G401 (cell line): ENCODE results near the gene IL19. TPM values are rescaled to one million over a fixed set of nuclear protein-coding genes. Genes with fewer than 3 reads are reported as not detected.

Source experiments
- DNase-seq: peaks from one replicate; pipeline ENCODE4 v3.0.0-alpha.2; 2015; ENCODE audit warnings: low spot score
- in situ Hi-C: cut with HindIII; loops from 2 replicates; pipeline ENCODE4 v1.10.0; 2016; ENCODE audit warnings: low sequenced_read_pairs, mixed read lengths
- total RNA-seq: library from RNA; depleted of rRNA; stranded (reverse); fragments of >200 nt; shearing (Covaris generic); gene quantifications from 2 replicates; pipeline ENCODE4 v1.2.3, GENCODE V29; 2014; rRNA removed

Gene IL19
- total RNA-seq, 1 experiment from 2014 or later: not detected

DNA sequence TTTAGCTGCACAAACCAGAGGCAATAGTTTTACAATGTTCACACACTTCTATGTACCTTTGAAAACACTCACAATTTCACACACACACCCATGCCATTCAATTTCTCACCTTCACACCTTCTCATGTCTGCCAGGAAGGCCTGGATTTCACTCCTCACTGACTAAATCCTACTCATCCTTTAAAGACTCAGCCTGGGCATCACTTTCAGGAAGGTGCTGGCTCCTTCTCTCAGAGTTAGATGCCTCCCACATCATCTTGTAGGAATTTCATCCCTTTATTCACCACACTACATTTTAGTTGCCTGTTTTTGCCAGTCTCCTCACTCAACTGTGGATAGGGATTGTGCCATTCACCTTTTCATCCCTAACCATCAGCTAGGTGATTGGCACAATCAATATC, 97.1 kb downstream of the IL19 start:
- in situ Hi-C loops: no loop called here
- DNase-seq: no peak

DNA sequence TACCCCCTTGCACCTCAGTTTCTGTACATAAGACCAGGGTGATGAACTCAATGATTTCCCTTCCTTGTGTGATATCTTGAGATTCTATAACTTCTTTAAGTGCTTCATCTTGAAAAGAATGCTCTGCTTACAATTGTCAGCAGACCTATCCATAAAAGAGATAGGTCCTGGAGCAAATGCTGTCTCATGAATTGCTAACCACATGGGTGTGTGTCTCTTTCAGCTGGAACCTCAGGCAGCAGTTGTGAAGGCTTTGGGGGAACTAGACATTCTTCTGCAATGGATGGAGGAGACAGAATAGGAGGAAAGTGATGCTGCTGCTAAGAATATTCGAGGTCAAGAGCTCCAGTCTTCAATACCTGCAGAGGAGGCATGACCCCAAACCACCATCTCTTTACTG, 97.7 kb downstream of the IL19 start:
- no peak for DNase-seq
- in situ Hi-C loops: no loop called here

DNA sequence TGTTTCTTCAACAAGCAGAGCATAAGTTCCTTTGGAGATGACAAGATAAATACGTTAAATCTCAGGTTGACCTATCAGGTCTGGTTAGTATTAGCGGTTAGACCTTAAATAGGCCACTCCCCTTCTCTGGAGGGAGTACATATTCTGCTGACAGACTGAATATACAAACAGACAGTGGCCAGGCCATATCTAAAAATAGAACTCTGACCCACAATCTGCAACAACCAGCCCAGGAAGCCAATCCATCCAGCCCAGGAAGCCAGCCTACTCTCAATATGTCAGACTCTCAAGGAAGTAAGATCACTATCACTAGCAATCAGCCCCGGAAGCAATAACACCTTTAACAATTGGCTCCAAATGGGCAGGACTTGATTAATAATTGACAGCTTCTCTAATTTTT, 101.6 kb downstream of the IL19 start:
- in situ Hi-C loops: no loop called here
- DNase-seq: no peak

DNA sequence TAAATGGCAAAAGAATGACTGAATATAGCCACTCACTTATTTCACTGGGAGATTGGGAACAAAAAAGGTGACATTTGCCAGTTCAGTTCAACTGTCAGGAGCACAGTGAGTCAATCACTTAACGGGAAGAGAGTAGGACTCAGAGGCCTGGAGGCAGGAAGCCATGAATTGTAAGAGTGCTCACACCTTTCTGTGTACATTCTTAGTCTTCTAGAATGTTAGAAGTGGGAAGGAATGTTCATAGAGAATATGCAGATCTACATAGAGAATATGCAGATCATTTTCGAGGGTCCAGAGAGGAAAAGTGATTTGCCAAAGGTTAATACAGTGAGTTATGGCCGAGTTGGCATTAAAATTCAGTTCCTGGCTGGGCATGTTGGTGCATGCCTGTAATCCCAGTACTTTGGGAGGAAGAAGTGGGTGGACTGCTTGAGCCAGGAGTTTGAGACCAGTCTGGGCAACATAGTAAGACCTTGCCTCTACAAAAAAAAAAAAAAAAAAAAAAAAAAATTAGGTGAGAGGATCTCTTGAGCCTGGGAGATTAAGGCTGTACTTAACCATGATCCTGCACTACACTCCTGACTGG, 103.1 kb downstream of the IL19 start:
- no peak for DNase-seq
- in situ Hi-C loops: no loop called here

DNA sequence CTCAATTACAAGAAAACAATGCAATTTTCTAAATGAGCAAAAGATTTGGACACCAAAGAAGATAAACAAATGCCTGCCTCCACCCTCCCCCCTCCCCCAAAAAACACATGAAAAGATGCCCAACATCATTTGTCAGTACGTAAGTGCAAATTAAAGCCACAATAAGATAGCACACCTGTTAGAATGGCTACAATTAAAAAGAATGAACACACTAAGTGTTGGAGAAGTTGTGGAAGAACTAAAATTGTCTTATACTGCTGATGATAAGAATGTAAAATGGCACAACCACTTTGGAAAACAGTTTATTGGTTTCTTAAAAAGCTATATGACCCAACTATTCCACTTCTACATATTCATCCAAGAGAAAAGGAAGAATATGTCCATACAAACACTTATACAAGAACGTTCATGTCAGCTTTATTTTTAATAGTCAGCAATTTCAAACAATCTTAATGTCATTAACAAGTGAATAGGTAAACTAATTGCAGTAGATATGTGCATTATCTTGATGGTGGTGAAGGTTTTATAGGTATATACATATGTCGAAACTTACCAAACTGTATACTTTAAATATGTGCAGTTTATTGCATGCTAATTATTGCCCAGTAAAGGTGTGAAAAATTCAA, 105.3 kb downstream of the IL19 start:
- DNase-seq: no peak
- in situ Hi-C loops: no loop called here

DNA sequence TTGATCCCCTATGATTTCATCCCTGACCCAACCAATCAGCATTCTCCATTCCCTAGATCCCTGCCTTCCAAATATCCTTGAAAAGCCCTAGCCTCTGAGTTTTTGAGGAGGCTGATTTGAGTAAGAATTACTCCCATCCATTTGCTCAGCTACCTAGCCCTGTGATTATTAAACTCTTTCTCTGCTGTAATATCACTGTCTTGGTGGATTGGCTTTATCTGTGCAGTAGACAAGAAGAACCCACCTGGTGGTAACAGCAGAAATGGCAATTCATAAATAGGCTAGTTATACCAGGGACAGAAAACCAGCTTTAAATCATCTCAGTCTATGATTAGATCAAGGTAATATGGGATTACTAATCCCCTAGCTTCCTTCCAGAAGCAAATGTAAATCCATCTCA, 107.9 kb downstream of the IL19 start:
- in situ Hi-C loops: no loop called here
- no peak for DNase-seq

DNA sequence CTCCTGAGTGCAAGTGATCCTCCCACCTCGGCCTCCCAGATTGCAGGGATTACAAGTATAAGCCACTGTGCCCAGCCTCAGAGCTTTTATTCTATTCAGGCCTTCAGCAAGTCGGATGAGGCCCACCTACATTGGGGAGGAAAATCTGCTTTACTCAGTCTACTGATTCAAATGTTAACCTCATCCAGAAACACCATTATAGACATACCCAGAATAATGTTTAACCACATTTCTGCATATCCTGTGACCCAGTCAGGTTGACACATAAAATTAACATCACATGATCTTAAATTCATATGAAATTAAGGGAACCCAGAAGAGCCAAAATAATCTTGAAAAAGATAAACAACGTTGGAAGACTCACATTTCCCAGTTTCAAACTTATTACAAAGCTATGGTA, 109.7 kb downstream of the IL19 start:
- no peak for DNase-seq
- in situ Hi-C loops: no loop called here

DNA sequence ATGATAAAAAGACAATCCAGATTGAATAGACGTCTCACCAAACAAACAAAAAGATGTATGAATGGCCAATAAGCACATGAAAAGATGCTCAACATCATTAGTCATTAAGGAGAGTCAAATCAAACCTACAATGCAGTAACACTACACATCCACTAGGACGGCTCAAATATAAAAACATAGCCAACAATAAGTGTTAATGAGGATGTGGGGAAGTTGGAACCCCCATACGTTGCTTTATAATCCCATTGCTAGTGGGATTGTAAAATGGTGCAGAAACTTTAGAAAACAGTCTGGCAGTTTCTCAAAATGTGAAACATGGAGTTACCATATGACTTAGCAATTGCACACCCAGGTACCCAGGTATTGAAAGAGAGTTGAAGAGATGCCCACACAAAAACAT, 112.0 kb downstream of the IL19 start:
- in situ Hi-C loops: no loop called here
- no peak for DNase-seq

DNA sequence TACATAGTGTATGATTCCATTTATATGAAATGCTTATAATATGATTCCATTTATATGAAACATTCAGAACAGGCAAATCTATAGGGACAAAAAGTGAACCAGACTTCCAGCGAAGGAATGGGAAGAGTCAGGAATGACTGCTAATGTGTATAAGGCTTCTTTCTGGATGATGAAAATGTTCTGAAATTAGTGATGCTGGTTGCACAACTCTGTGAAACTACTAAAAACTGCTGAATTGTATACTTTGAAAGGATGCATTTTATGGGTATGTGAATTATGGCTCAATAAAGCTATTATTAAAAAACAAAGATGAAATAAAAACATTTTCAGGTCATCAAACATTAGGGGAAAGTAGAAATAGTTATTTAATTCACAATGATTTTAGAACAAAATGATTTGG, 112.6 kb downstream of the IL19 start:
- DNase-seq: no peak
- in situ Hi-C loops: no loop called here

DNA sequence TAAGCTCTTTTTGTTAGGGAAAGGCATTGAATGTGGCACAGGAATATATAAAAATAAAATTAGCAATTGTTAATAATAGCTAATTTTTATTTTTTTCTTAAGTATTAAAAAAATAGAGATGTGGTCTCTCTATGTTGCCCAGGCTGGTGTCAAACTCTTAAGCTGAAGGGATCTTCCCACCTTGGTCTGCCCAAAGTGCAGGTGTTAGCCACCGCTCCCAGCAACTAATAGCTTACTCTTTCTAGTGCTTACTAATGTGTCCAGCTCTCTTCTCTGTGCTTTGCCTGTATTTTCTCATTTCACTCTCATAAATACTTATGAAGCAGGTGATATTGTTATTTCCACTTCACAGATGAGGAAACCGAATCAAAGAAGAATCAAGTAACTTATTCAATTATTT, 113.3 kb downstream of the IL19 start:
- no peak for DNase-seq
- in situ Hi-C loops: no loop called here

DNA sequence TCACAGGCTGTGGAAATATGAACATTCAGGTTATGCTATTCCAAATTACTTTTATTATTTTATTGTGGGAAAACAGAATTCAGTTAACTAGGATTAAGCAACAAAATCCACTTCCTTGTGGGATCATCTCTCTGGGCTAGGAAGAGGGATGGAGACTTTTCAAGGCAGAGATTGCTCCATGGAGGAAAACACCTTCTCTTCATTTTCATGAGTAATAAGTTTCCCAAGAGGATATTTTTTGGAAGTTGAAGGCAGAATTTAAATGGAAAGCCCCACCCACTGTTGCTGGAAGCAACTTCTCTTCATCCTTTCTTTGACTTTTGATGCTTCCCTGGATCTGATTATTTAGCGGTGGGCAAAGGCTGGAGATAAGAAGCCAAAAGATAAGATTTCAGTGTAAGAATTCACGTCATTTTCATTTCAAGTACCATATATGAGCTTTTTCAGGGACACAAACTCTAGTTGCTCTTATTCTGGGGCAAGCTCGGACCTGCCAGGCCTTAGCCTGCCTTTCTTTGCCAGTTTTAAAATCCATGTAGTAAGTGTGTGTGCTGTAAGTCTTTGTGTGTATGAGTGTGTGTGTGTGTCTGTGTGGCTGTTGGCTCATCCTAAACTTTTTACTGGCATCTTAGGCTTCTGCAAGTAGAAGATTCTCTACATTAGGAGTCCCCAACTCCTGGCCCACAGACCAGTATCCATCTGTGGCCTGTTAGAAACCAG, 114.9 kb downstream of the IL19 start:
- DNase-seq: no peak
- in situ Hi-C loops: no loop called here

DNA sequence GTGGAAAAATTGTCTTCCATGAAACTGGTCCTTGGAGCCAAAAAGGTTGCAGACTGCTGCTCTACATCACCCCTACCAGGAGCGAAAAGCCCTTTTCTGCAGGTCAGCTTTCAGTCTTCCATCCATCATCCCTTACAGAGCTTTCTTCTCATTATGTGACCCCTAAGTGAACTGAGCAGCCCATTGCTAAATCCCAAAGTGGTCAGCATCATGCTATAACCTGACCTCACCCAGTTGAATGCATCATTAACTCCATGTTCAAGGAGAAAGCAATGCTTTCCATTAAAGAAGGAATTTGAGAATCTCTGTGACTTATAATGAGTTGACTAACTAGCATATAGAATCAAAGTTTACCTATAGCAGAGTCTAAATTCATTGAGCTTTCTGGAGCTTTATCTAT, 116.3 kb downstream of the IL19 start:
- no peak for DNase-seq
- in situ Hi-C loops: no loop called here

DNA sequence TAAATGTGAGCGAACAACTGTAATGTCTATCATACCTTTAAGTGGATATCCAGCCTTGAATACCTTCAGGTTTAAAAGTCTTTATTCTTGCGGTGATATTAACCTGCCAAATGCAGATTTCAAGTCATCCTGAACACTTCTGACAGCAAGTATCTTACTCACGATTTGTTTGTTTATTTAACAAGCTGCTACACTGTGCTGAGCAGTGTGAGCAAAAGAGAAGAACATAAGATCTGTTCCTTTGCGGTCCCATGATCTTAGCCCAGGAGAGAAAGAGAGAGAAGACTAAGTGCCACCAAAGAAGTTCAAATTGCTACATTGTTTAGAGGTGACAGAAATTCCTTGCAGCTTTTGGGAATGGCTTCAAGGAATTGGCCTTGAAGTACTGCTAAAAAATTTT, 117.1 kb downstream of the IL19 start:
- no peak for DNase-seq
- in situ Hi-C loops: no loop called here

DNA sequence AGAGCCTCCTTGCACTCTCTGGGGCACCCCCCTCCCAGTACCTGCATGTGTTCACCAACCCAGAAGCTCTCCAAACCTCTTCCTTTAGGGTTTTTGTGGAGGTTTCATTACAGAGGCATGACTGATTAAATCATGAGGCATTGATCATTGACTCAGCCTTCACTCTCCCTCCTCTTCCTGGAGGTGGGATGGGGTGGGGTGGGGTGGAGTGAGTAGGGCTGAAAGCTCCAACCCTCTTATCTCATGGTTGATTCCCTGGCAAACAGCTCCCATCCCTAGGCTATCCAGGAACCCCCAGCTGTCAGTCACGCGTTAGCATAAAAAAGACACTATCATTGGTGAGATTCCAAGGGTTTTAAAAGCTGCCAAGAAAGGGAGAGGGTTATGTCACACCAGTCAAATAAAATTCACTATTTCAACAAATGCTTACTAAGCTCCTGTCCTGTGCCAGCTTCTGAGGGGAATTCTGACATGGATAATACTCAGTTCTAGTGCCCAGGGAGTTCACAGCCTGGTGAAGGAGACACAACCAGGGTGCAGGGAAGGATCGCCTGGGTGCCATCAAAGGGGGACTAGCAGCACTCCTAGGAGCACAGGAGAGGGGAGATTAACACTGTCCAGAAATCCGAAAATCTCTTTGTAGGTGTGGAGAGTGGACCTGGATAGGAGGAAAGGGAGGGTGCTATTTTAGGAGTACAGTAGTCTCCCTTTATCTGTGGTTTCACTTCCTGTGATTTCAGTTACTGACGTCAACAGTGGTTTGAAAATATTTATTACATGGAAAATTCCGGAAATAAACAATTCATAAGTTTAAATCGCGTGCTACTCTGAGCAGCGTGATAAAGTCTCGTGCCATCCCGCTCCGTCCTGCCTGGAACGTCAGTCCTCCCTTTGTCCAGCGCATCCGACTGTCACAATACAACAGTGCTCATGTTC, 119.8 kb downstream of the IL19 start:
- DNase-seq: no peak
- in situ Hi-C loops: no loop called here

DNA sequence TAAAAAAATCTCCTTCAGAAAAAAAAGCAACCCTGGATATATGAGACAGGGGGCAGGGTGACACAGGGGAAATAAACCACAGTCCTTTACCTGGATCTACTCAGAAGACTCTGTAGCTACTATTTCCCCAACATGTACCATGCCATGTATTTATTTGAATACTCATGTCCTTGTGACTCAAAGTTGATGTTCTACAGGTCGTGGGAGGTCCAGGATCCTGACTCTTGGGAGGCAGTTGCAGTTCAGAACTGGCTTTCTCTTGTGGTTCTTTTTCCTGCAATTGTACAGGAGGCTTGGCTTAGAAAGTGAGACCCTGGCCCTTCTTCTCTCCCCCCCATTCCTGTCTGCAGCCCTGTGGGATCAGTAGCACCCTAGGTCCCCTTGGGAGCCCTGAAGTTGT, 120.8 kb downstream of the IL19 start:
- in situ Hi-C loops: no loop called here
- no peak for DNase-seq

Other genes with a start within 250 kb of the IL19 start
- 58.2 and 63.7 TPM in 2 replicates for gene EIF2D, start 158.3 kb upstream of the IL19 start, total RNA-seq
- 22.2 and 24.1 TPM in 2 replicates for gene DYRK3, start 135.2 kb upstream of the IL19 start, total RNA-seq
- gene MAPKAPK2, start 85.9 kb upstream of the IL19 start, total RNA-seq: 25.7 and 32.7 TPM in 2 replicates
- gene IL10, start 1.7 kb downstream of the IL19 start, total RNA-seq: not detected in 2 replicates
- not detected in 2 replicates for gene IL20, start 94.8 kb downstream of the IL19 start, total RNA-seq
- gene IL24, start 126.7 kb downstream of the IL19 start, total RNA-seq: not detected in 2 replicates
- not detected in 2 replicates for gene FCMR, start 151.2 kb downstream of the IL19 start, total RNA-seq
- gene PIGR, start 175.7 kb downstream of the IL19 start, total RNA-seq: not detected in 2 replicates
- not detected in 2 replicates for gene FCAMR, start 199.7 kb downstream of the IL19 start, total RNA-seq